Measurements from ENCODE around the gene ATP5MC2.
"Not testable (repeated sequence)": the region's sequence is repeated elsewhere in the genome, so short reads cannot be mapped to it uniquely, and the experiment has no call there.

Gene ATP5MC2

DNA sequence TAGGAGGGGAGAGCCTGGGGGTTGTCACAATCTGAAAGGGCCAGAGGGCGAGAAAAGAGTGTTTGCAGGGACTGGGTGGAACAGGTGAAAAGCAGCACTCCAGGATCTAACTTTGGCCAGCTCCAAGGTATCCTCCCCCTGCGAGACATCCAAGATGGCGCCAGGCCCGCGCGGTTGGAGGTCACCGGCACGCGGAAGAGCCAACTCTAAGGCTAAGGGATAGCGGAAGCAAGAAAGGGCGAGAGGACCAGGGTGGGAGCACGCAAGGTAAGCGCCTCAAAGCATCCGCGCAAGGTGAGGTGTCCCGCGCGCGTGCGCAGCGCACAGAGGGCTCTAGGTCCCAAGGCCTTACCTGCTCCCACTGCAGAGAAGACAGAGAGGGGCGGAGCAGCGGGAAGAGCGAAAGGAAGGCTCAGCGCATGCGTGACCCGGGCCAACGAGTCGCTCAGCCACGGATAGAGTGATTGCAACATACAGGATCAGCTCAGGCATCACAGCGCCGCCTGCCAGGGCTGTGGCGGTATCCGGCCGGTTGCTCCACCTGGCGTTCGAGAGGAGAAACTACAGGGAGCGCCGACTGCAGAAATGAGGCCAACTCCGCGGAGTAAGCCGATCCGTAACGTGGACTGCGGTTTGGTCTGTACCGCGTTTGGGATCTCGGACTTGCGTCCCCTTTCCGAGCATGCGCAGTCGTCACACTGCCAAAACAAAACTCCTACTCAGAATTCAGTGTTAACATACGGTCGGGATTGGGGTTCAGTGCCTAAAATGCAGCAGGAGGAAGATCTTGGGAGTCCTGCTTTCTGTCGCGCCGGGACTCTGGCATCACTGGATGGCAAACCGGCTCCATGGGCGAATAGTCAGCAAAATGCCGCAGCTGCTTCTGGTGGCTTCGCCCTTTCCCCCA lies at the start of gene ATP5MC2:
TSS of gene ATP5MC2 (minus strand) at position 383 of the 907 bp plus-strand sequence. CDS start 3,469 bp downstream, outside the sequence.
- Histone ChIP-seq H3K36me3 (ENCODE audit: control insufficient read depth, insufficient read depth, low read length) (peaks cover 11% of the 10 kb centered on the region), H3K9ac (ENCODE audit: low read length) (peak within 1 kb of the TSS; percentile 85), H3K4me1 (ENCODE audit: control insufficient read depth, insufficient read depth, low read length) (peaks cover 24% of the 10 kb centered on the region)

GRCh38 chr12:53722450-53723041 lies 46.7 kb upstream of the ATP5MC2 start:
- Histone ChIP-seq H3K36me3 (ENCODE audit: control insufficient read depth, insufficient read depth, low read length) (peaks cover 25% of the 10 kb centered on the region), H3K4me1 (ENCODE audit: control insufficient read depth, insufficient read depth, low read length) (peaks cover 3% of the 10 kb centered on the region), H3K4me3 (ENCODE audit: low read length) (no peak overlapping the region), H3K27me3 (ENCODE audit: control insufficient read depth, insufficient read depth, low read length) (no peaks in the 10 kb centered on the region), H3K27ac (ENCODE audit: low read depth, low read length) (no peak overlapping the region), H3K9ac (ENCODE audit: low read length) (no peak overlapping the region)

More for the DNA sequence above, at the start of gene ATP5MC2:
- Histone ChIP-seq H3K27me3 (ENCODE audit: control insufficient read depth, insufficient read depth, low read length) (no peaks in the 10 kb centered on the region), H3K27ac (ENCODE audit: low read depth, low read length) (peak within 1 kb of the TSS; percentile 97), H3K4me3 (ENCODE audit: low read length) (peak within 1 kb of the TSS; percentile 99)

GRCh38 chr12:53720946-53721345 lies 45.1 kb upstream of the ATP5MC2 start:
- no peak overlapping the region for H3K4me3 ChIP-seq (ENCODE audit: low read length)
- H3K27me3 ChIP-seq (ENCODE audit: control insufficient read depth, insufficient read depth, low read length) = no peaks in the 10 kb centered on the region
- no peak overlapping the region for H3K27ac ChIP-seq (ENCODE audit: low read depth, low read length)
- peaks cover 35% of the 10 kb centered on the region for H3K36me3 ChIP-seq (ENCODE audit: control insufficient read depth, insufficient read depth, low read length)
- H3K9ac ChIP-seq (ENCODE audit: low read length) = no peak overlapping the region
- H3K4me1 ChIP-seq (ENCODE audit: control insufficient read depth, insufficient read depth, low read length) = peaks cover 3% of the 10 kb centered on the region

GRCh38 chr12:53719649-53720048 lies 43.8 kb upstream of the ATP5MC2 start:
- Histone ChIP-seq H3K27ac (ENCODE audit: low read depth, low read length) (no peak overlapping the region), H3K27me3 (ENCODE audit: control insufficient read depth, insufficient read depth, low read length) (no peaks in the 10 kb centered on the region), H3K9ac (ENCODE audit: low read length) (no peak overlapping the region), H3K4me1 (ENCODE audit: control insufficient read depth, insufficient read depth, low read length) (no peaks in the 10 kb centered on the region), H3K36me3 (ENCODE audit: control insufficient read depth, insufficient read depth, low read length) (peaks cover 47% of the 10 kb centered on the region), H3K4me3 (ENCODE audit: low read length) (no peak overlapping the region)

- not testable (repeated sequence) for H3K27ac ChIP-seq (ENCODE audit: low read depth, low read length); H3K9ac ChIP-seq (ENCODE audit: low read length); H3K4me1 ChIP-seq (ENCODE audit: control insufficient read depth, insufficient read depth, low read length); H3K4me3 ChIP-seq (ENCODE audit: low read length); H3K27me3 ChIP-seq (ENCODE audit: control insufficient read depth, insufficient read depth, low read length)
- peaks cover 58% of the 10 kb centered on the region for H3K36me3 ChIP-seq (ENCODE audit: control insufficient read depth, insufficient read depth, low read length)
Observed at GRCh38 chr12:53718567-53718966, 42.7 kb upstream of the ATP5MC2 start.

GRCh38 chr12:53717319-53717718 lies 41.4 kb upstream of the ATP5MC2 start:
- no peak overlapping the region for H3K9ac ChIP-seq (ENCODE audit: low read length)
- H3K4me3 ChIP-seq (ENCODE audit: low read length) = no peak overlapping the region
- H3K27me3 ChIP-seq (ENCODE audit: control insufficient read depth, insufficient read depth, low read length) = no peaks in the 10 kb centered on the region
- peaks cover 63% of the 10 kb centered on the region for H3K36me3 ChIP-seq (ENCODE audit: control insufficient read depth, insufficient read depth, low read length)
- H3K4me1 ChIP-seq (ENCODE audit: control insufficient read depth, insufficient read depth, low read length) = no peaks in the 10 kb centered on the region
- no peak overlapping the region for H3K27ac ChIP-seq (ENCODE audit: low read depth, low read length)

DNA sequence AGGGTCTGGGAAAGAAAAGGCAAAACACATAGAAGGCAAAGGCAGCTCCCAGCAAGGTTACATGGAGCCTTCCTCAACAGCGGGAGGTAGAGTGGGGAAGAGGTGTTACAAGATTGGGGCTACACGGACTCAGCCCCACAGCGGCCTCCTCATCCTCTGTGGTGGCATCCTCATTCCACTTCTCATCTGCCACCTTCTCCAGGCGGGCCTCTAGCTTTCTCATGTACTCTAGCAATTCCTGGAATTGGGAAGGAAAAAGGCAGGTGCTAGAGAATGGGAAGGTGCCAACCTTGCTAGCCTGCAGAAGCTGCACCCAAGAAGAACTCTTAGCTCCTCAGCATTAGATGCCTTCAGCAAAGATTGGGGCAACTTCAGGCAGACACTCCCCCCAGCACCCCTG lies 38.1 kb upstream of the ATP5MC2 start:
- Histone ChIP-seq H3K36me3 (ENCODE audit: control insufficient read depth, insufficient read depth, low read length) (peaks cover 54% of the 10 kb centered on the region), H3K4me3 (ENCODE audit: low read length) (no peak overlapping the region), H3K27ac (ENCODE audit: low read depth, low read length) (no peak overlapping the region)

DNA sequence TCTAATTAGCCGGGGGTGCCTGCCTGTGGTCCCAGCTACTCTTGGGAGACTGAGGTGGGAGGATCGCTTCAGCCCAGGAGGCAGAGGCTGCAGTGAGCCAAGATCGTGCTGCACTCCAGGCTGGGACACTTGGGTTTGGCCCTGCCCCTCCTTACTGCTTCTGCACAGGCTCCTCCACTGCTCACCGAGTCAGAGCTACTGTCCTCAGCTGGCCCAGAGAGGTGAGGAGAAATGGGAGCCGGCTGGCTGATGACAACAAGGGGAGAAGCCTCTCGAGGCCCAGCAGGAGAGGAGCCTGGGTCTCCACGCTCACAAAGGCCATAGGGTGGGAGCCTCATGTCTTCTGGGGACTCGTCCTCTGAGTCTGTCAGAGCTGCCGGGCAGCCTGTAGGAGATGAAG lies 37.6 kb upstream of the ATP5MC2 start:
- Histone ChIP-seq H3K27ac (ENCODE audit: low read depth, low read length) (no peak overlapping the region), H3K4me3 (ENCODE audit: low read length) (no peak overlapping the region), H3K9ac (ENCODE audit: low read length) (no peak overlapping the region), H3K27me3 (ENCODE audit: control insufficient read depth, insufficient read depth, low read length) (no peaks in the 10 kb centered on the region), H3K4me1 (ENCODE audit: control insufficient read depth, insufficient read depth, low read length) (no peaks in the 10 kb centered on the region), H3K36me3 (ENCODE audit: control insufficient read depth, insufficient read depth, low read length) (peaks cover 54% of the 10 kb centered on the region)

More for the DNA sequence above, 38.1 kb upstream of the ATP5MC2 start:
- Histone ChIP-seq H3K4me1 (ENCODE audit: control insufficient read depth, insufficient read depth, low read length) (no peaks in the 10 kb centered on the region), H3K9ac (ENCODE audit: low read length) (no peak overlapping the region), H3K27me3 (ENCODE audit: control insufficient read depth, insufficient read depth, low read length) (no peaks in the 10 kb centered on the region)

GRCh38 chr12:53712059-53712643 lies 36.3 kb upstream of the ATP5MC2 start:
- H3K36me3 ChIP-seq (ENCODE audit: control insufficient read depth, insufficient read depth, low read length) = peaks cover 48% of the 10 kb centered on the region
- no peak overlapping the region for H3K9ac ChIP-seq (ENCODE audit: low read length)
- no peak overlapping the region for H3K4me3 ChIP-seq (ENCODE audit: low read length)
- H3K27ac ChIP-seq (ENCODE audit: low read depth, low read length) = no peak overlapping the region
- H3K4me1 ChIP-seq (ENCODE audit: control insufficient read depth, insufficient read depth, low read length) = no peaks in the 10 kb centered on the region
- no peaks in the 10 kb centered on the region for H3K27me3 ChIP-seq (ENCODE audit: control insufficient read depth, insufficient read depth, low read length)

GRCh38 chr12:53710091-53710490 lies 34.2 kb upstream of the ATP5MC2 start:
- Histone ChIP-seq H3K4me3 (ENCODE audit: low read length) (no peak overlapping the region), H3K4me1 (ENCODE audit: control insufficient read depth, insufficient read depth, low read length) (no peaks in the 10 kb centered on the region), H3K27me3 (ENCODE audit: control insufficient read depth, insufficient read depth, low read length) (no peaks in the 10 kb centered on the region), H3K9ac (ENCODE audit: low read length) (no peak overlapping the region), H3K36me3 (ENCODE audit: control insufficient read depth, insufficient read depth, low read length) (peaks cover 33% of the 10 kb centered on the region), H3K27ac (ENCODE audit: low read depth, low read length) (no peak overlapping the region)

- H3K27me3 ChIP-seq (ENCODE audit: control insufficient read depth, insufficient read depth, low read length) = no peaks in the 10 kb centered on the region
- no peaks in the 10 kb centered on the region for H3K4me1 ChIP-seq (ENCODE audit: control insufficient read depth, insufficient read depth, low read length)
- peaks cover 29% of the 10 kb centered on the region for H3K36me3 ChIP-seq (ENCODE audit: control insufficient read depth, insufficient read depth, low read length)
Observed at GRCh38 chr12:53709671-53710070, 33.8 kb upstream of the ATP5MC2 start.

DNA sequence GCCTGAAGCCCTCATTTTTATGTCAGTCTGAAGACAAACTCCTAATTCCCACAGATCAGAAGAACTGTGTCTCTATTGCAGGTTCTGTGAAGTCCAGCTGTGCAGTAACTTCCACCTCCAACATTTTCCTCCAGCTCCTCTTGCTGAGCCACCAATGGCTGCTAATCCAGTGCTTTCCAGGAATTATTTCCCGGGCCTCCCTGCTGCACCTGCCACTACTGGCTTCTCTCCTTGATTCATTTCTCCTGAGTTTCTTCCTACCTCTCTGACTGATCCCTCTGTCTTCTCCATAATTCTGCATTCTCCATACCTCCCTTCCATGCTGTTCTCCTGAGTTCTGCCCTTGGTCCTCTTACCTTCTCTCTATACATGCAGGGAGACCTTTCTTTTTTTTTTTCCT lies 30.2 kb upstream of the ATP5MC2 start:
- Histone ChIP-seq H3K4me1 (ENCODE audit: control insufficient read depth, insufficient read depth, low read length) (no peaks in the 10 kb centered on the region), H3K36me3 (ENCODE audit: control insufficient read depth, insufficient read depth, low read length) (no peaks in the 10 kb centered on the region), H3K4me3 (ENCODE audit: low read length) (no peak overlapping the region), H3K27me3 (ENCODE audit: control insufficient read depth, insufficient read depth, low read length) (peaks cover 11% of the 10 kb centered on the region), H3K9ac (ENCODE audit: low read length) (no peak overlapping the region), H3K27ac (ENCODE audit: low read depth, low read length) (no peak overlapping the region)

More at GRCh38 chr12:53709671-53710070, 33.8 kb upstream of the ATP5MC2 start:
- Histone ChIP-seq H3K9ac (ENCODE audit: low read length) (no peak overlapping the region), H3K27ac (ENCODE audit: low read depth, low read length) (no peak overlapping the region), H3K4me3 (ENCODE audit: low read length) (no peak overlapping the region)

Data from rectal smooth muscle tissue (tissue), 1 donor.